ENCODE data around the gene ITGB3.
A peak's percentile ranks its signal among the peaks of the same experiment; 100 is the strongest.
"Not testable (repeated sequence)": the region's sequence is repeated elsewhere in the genome, so short reads cannot be mapped to it uniquely, and the experiment has no call there.

Gene ITGB3

DNA sequence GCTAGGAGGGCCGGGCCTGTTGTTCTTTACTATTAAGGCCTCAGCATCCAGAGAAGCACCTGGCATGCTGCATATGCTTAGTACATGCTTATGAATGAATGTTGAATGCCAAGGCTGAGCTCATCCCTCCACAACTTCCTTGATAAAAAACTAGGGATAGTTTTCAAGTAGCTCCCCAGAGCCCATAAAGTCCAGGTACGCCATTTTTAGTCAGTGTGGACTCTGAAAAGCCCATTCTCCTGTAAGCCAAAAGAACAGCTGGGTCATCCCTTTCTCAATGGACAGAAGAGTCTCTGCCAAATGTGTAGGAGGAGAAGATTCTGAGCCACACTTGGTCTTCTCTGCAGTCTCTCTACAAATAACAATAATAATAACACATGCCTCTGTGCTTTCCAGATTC lies 8.9 kb upstream of the ITGB3 start:
- DNase-seq (ENCODE audit: low spot score) = no peak

DNA sequence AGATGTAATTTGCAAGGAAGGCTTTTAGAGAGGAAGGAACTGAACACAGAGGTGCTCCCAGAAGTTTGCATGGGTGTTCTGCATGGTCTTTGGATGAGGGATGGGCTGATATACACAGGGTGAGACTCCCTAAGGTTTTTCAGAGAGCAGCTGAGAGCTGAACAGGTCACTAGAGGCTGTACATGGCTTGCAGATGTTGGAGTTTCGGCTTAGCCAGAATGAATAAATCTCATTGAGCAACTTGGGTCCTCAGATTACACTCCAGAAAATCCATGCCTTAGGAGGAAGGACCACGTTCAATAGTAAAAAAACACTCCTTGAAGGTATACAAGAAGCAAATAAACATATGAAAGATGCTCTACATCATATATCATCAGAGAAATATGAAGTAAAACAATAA lies 7.5 kb upstream of the ITGB3 start:
- no peak for DNase-seq (ENCODE audit: low spot score)

DNA sequence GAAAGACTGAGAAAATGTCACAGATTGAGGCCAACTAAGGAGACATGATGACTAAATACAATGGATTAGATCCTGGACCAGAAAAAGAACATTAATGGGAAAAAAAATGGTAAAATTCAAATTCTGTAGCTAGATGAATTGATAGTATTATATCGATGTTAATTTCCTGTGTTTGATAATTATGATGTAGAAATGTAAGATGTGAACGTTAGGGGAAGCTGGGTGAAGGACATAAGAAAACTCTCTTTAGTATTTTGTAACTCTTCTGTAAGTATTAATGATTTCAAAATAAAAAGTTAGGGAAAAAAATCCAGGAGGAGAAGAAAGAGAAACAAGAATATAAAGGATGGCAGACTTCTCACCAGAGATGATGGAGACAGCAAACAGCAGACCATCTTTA lies 2.8 kb upstream of the ITGB3 start:
- no peak for DNase-seq (ENCODE audit: low spot score)

DNA sequence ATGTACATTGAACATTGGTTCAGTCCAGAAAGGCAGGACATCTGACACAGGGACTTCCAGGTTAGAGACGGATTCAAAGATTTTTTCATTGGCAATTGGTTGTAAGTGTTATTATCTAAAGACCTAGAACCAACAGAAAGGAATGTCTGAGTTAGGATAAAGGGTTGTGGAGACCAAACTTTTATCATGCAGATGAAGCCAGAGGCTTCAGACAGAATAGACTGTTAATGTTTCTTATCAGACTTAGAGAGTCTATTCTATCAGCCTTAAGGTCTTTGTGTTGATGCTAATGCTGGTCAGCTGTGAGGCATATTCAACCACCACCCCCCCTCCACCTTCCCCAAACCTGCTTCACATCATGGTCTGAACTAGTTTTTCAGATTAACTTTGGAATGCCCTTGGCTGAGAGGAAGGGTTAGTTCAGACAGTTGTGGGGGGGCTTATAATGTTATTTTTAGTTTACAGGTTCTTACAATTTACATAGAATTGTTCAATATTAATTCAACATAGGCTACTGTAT lies 2.1 kb upstream of the ITGB3 start:
- no peak for DNase-seq (ENCODE audit: low spot score)

DNA sequence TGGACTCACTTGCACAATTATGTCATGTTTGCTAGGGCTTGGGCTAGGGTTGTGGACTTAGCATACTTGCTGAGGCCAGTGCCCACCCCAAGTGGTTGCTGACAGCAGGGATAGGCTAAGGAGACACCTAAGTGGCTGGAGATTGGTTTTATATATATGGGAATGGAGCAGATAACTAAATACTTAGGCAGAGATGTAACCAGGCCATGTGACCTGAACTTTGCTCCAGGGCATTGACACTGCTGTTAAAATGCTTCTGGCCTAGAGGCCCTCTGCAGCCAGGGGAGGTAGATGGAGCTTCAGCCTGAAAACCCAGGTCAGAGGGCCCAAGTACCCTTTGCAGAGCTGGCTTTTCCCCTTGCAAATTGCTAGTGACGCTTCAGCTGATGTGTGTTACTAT lies 1.4 kb upstream of the ITGB3 start:
- no peak for DNase-seq (ENCODE audit: low spot score)

DNA sequence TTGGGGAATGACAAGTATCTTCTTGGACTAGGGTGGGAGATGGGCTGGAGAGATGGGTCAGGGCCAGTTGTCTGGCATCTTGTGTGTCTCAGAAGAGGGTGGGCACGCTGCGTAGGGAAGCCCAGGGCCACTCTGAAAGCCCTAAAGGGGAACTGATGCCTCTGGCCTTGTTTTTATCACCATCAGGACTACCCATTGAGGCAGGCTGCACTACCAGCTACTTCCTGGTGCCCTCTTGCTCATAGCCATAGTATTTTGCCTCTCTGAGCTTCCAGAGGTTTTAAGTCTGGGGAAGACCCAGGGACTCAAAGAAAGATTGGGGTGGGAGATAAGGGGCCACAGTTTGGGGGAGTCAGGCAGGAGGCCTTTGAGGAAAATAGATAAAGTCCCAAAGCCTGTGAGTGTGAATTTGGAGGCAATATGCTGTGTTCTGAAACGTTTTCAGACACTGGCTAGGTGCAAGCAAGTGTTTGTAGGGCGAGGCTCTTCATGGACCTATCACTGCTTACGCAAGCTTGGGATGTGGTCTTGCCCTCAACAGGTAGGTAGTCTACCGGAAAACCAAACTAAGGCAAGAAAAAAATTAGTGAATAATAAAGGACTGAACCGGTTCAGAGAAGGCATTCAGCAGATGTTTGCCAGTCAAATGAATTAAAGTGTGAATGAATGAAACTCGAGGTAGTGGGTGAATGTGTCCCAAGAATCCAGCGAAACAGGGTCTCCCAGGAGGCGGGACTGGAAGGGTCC lies 688 bp upstream of the ITGB3 start:
- DNase-seq (ENCODE audit: low spot score) = no peak

DNA sequence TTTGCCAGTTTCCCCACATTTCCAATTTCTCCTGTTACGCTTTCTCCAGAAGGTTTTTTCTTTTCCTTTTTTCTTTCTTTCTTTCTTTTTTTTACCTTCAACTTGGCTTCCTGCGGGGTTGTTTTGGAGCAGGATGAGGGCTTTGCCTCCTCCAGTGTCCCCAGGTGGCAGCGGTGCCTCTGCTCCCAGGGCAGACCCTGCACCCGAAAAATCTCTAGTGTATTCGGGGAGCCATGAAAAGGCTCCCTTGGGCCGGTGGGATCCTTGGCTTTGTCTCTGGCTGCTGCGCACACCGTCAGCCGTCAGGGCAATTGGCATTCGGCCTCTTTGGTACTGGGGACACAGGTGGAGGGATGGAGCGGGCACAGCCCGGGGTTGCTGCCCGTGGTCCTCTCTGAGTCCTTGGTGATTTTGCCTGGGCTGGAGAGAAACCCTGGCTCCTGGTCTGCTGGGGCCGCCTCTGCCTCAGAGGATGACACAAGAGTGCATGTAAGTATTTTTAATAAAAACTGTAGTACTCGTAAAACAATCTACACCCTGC lies 846 bp downstream of the ITGB3 start:
- DNase-seq (ENCODE audit: low spot score) = no peak

DNA sequence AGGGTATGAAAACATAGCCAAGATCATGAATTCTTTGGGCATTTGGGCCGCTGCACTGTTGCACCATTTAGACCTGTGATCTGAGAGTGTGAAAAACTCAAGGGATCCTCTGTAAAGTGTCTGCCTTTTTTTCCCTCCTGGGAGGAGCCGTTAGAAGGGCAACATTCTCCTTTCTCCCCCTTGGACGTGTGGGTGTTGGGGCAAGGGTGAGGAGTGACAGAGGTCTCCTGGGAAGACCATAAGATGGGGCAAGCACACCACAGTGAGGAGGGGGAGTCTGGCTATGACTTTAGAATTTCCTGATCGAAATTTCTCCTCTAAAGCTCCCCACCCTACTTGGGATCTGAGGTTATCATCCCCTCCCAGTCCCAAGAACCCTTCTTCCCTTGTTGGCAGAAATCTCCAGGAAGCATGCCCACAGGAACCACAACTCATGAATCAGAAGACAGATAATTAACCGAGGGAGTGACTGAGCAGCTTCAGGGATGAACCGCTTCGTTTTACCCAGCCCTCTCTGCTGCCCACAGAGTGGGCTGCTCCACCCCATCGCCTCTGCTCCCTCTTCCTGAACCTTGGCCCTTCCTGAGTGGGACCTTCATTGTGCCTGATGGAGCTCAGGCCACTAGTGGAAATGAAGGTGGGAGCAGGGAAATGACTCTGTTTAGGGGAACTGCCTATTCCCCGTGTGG lies 4.2 kb downstream of the ITGB3 start:
- peak; percentile 38 for DNase-seq (ENCODE audit: low spot score)

DNA sequence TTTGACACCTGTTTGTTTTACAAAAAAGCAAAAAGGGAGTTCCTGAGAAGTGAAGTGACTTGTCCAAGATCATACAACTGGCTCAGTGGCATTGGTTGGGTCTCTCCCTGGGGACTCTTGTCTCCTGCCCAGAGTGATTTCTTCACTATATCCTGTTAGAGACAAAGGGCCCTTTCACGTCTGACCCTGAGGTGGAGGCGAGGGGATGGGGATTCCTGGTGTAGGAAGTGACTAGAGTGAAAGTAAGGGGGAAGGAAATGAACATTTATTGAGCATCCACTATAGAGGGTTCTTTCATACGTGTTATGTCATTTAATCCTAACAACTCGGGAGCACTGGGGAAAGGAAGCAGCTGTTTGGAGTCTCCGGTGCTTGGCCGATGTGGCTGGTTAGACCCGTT lies 9.0 kb downstream of the ITGB3 start:
- DNase-seq (ENCODE audit: low spot score) = no peak

DNA sequence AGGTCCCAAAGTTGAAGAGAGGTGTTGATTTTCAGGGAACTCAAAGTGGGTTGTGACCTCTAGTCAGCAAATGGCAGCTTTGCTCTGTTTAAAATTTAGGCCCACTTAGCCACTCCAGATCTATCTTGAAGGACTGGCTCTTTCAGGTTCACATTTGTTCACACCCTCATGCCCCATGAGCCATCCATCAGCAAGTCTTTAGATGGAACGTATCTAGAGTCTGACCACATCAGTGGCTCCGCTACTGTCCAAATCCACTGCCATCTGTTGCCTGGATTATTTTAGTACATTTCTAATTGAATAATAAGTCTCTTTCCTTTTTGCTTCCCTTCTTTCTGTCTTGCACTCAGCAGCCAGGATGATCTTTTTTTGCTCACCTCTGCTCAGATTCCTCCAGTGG lies 10.5 kb downstream of the ITGB3 start:
- no peak for DNase-seq (ENCODE audit: low spot score)

DNA sequence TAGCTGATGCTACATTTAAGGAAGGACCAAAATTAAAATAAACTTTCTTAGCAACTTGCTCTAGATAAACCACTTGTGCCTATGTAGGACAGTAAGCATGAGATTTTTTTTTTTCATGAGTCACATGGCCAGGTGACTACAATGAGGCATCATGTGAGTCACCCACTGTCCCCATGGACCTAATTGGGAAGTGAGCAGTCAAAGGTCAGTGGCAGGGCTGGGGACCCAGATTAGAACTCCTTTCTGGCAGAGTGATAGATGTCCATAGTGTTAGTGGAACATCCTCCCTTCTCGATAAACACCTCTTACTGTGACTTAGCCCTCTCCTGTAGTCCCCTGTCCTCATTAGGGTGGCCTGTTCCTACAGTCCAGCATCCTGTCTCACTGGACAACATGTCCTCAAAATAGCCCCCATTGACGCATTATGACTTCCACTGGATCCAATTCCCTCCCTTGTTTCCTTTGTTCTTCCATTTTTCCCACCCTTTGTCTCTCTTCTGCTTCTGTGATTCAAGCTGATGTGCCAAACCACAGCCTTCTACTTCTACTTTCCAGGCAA lies 12.4 kb downstream of the ITGB3 start:
- DNase-seq (ENCODE audit: low spot score) = no peak

DNA sequence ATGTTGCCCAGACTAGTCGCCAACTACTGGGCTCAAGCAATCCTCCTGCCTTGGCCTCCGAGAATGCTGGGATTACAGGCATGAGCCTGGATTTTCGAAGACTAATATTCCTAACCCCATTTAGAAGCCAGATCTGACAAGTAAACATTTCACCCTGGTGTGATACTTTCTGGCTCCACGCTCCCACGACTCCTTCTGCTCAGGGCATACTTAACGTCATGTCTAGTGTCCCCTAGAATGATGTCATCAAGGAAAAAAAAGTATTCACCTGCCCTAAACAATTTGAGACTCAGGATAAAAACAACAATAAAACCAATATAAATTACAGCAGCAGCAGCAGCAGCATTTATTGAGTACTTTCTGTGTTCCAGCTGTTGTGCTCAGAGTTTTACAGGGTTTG lies 13.2 kb downstream of the ITGB3 start:
- no peak for DNase-seq (ENCODE audit: low spot score)

DNA sequence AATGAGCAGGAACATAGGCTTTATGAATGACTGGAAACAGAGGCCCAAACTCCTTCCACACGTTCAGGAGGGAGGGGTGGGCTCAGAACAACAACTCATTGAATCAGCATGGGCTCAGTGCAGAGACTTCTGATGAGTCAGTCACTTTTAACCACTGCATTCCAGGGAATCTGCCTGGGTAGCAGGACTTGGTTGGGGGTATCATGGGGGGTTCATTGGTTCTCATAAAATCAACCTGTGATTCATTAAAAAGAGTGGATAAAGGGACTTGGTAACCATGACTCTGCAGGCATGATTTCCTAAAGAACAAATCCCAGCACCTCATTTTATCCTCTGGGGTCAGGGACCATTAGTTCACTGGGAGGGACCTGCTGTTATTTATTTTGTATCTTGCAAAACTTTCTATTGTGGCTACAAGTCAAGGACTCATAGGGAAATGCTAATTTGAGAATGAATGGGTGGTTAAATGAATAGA lies 13.8 kb downstream of the ITGB3 start:
- peak; percentile 74 for DNase-seq (ENCODE audit: low spot score)

DNA sequence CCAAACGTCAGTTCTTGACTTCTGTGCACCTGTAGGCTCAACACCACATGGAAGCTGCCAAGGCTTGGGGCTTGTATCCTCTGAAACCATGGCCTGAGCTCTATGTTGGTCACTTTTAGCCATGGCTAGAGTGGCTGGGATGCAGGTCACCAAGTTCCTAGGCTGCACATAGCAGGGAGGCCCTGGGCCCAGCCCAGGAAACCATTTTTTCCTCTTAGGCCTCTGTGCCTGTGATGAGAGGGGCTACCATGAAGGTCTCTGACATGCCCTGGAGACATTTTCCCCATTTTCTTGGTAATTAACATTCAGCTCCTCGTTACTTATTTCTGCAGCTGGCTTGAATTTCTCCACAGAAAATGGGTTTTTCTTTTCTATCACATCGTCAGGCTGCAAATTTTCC lies 15.3 kb downstream of the ITGB3 start:
- not testable (repeated sequence) for DNase-seq (ENCODE audit: low spot score)

DNA sequence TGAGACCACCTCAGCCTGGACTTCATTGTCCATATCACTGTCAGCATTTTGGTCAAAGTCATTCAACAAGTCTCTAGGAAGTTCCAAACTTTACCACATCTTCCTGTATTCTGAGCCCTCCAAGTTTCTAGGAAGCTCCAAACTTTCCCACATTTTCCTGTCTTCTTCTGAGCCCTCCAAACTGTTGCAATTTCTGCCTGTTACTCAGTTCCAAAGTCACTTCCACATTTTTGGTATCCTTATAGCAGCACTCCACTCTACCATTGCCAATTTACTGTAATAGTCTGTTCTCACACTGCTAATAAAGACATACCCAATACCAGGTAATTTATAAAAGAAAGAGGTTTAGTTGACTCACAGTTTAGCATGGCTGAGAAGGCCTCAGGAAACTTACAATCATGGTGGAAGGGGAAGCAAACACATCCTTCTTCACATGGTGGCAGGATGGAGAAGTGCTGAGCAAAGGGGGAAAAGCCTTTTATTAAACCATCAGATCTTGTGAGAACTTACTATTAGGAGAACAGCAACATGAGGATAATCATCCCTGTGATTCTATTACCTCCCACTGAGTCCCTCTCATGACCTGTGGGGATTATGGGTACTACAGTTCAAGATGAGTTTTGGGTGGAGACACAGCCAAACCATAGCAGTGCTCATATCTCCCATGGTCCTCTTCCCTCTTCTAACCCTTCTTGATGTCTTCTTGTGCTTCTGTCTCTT lies 16.1 kb downstream of the ITGB3 start:
- not testable (repeated sequence) for DNase-seq (ENCODE audit: low spot score)

DNA sequence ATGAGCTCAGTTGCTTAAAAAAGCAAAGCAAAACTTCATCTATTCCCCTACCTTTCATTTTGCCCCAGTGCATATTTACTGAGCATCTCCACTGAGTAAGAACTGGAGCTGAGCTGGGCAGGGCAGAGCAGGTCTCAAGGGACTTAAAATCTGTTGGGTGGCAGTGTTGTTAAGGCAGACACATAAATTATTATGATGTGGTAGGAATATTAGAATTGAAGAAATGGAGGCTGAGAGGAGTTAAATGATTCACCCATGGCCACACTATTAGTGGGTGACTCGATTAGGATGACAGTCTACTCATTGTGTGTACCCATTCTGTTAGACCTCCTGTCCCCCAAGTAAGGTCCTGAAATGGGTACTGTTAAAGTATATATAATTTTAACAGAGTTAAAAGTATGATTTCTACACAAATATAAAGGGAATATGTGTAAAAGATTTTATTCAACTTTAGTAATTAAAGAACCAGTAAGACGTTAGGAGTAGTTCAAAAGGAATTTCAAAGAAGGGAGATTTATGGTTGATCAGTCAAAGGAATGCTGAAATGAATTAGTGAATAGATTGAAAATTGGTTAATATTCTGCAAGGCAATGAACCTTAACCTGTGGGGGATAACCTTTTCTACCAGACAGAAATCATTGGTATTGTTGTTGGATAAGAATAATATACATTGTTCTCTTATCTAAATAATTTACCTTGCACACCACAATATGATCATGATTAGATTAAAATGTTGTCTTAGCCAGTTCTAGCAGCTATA lies 17.5 kb downstream of the ITGB3 start:
- DNase-seq (ENCODE audit: low spot score) = no peak

DNA sequence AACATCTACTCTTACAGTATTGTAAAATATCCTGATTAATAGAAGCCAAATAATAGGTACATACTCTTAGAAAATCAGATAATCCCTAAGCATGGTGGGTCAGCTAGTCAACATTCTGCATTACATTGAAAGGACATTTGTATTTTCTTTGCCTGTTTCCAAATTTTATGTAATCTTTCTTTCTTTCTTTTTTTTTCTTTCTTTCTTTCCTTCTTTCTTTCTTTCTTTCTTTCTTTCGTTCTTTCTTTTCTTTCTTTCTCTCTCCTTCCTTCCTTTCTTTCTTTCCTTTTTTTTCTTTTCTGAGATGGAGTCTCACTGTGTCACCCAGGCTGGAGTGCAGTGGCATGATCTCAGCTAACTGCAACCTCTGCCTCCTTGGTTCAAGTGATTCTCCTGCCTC lies 18.9 kb downstream of the ITGB3 start:
- DNase-seq (ENCODE audit: low spot score) = no peak

DNA sequence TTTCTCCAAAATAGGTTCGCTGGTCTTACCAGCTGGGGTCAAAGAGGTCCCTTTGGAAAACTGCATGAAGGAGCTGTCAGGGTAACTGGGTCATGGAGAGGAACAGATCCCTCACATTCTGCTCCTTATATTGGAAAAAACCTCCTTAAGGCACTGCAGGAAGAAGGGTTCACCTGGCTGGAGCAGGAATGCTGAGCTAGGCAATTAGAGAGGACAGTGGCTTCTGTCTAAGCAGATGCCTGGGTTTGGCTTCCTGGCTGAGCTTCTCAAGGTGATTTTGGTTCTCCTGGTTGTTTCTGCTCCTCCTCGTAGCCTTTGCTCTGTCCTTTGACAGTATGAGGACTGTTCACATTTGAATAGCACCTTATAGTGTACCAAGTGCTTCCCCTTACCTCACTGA lies 19.6 kb downstream of the ITGB3 start:
- no peak for DNase-seq (ENCODE audit: low spot score)

DNA sequence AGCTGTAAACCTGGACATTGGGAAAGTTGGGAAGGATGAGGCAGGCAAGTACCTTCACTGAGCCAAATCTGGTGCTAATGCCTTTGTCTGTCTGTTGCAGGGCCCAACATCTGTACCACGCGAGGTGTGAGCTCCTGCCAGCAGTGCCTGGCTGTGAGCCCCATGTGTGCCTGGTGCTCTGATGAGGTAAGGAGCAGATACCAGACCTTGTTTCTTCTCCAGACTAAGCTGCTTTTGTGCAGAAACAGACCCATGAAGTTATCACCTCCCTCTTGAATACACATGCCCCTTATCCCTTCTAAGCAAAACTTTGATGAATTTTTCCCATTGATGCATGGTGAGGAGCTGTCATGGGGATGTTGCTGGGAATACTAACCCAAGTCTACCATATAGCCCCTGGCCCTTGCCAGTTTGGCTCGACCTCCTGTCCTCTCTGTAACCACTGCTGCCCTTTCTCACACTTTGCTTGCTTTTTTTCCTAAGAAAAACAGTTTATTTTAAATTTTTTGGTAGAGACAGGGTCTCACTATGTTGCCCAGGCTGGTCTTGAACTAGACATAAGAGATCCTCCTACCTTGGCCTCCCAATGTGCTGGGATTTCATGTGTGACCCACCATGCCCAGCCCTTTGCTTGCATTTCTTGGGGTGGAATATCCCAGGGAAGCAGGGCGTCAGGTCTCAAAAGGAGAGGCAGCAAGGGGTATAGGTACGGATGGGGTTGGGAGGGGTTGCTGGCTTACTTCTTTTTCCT lies 20.9 kb downstream of the ITGB3 start:
- DNase-seq (ENCODE audit: low spot score) = no peak

DNA sequence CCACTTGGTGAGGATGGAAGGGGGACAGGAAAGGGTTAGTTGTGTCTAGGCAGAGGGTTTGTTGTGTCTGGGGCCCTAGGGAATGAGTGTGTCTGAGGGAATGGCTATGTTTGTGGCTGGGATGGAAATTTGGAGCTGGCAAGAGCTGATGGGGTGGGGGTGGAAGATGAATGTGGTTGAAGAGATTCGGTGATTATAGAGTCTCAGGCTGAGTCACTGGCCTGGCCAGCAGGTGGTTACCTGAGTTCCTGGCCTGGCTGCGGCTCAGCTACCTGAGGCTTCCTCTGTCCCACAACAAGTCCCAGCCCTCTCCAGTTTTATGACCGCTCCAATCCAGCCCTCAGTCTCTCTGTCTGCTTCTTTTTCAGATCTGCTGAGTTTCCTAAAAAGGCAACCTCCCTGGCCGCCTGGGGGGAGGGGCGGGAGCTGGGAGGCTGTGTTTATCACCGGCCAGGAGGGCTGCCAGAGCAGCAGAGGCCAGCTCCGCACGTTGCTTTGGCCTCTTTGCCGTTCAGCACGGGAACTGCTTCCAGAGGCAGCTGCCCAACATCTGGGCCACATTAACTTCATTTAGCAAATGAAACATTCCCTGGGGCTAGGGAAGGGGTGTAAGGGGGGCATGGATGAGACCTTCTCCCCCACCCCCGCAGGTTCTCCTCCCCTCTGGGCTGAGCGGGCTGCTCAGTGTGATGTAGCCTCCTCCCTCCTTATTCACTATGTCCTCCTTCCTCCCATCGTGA lies 21.8 kb downstream of the ITGB3 start:
- peak; percentile 47 for DNase-seq (ENCODE audit: low spot score)
